Right atrium auricular region (tissue), 2 donors: ENCODE results near the gene STMN1. TPM values are rescaled to one million over a fixed set of nuclear protein-coding genes. Genes with fewer than 3 reads are reported as not detected.

ENCODE experiments used
- DNase-seq: peaks from one replicate; pipeline ENCODE4 v3.0.0-alpha.2; 2019; ENCODE audit warnings: low spot score
- H3K27ac ChIP-seq, 2 donors: fragments of 200-600 bp; sonication (generic); 1 replicate in 1 of 2; 2 replicates in 1 of 2; pipeline ENCODE4 v1.5.1; 2016 to 2019
- H3K27me3 ChIP-seq, 2 donors: fragments of 200-600 bp; sonication (generic); one replicate each; pipeline versions ENCODE4 v1.5.1 to v1.6.0; 2017 to 2019
- H3K36me3 ChIP-seq: fragments of 200-600 bp; sonication (generic); one replicate; pipeline ENCODE4 v1.5.1; 2016
- H3K4me1 ChIP-seq, 2 donors: fragments of 200-600 bp; sonication (generic); one replicate each; pipeline versions ENCODE4 v1.5.1 to v1.6.0; 2017 to 2019
- H3K4me3 ChIP-seq, 2 donors: fragments of 200-600 bp; sonication (generic); 1 replicate in 1 of 2; 2 replicates in 1 of 2; pipeline ENCODE4 v1.5.1; 2017 to 2019; ENCODE audit warnings: mild to moderate bottlenecking in 1 of 2, moderate library complexity in 1 of 2
- H3K9me3 ChIP-seq, 2 donors: fragments of 200-600 bp; sonication (generic); one replicate each; pipeline ENCODE4 v1.5.1; 2019
- total RNA-seq, 2 donors: library from RNA; depleted of rRNA; stranded (reverse); fragments of >200 nt; gene quantifications; one replicate each; pipeline ENCODE4 v1.1.0, GENCODE V29; 2016
- TF ChIP-seq, protein P1 (sequence below), 2 donors: fragments of 200-600 bp; sonication (generic); IDR thresholded peaks; one replicate each; pipeline ENCODE4 v1.5.1; 2019; ENCODE audit warnings: antibody characterized with exemption in 2 of 2

The STMN1 gene
- total RNA-seq, 2 donors from 2014 or later: 13.4 to 21.0 TPM

DNA sequence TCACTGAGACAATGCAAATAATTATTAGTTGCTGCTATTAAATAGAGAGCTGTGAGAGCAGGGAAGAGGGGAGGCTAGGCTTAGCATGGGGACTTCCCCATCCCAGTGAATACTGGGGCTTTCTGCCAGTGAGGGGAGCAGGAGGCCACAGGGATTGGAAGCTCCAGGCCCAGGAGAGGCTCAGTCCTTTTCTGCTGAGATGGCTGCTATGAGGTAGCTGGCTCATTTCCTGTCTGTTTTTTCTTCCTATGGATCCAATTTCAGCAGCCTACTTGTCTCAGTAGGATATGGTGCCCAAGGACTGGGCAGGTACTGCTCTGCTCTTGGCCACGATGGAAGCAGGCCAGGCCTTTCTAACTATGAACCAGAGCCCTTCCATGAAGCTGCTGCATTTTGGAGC lies 10.0 kb downstream of the STMN1 start:
- no peak overlapping the region for H3K4me3 ChIP-seq
- no peak for DNase-seq
- H3K36me3 ChIP-seq: no peaks in the 10 kb centered on the region
- no peaks in the 10 kb centered on the region for H3K27me3 ChIP-seq
- no peak overlapping the region for H3K27ac ChIP-seq
- H3K9me3 ChIP-seq: no peaks in the 10 kb centered on the region
- TF ChIP-seq, protein P1, sequence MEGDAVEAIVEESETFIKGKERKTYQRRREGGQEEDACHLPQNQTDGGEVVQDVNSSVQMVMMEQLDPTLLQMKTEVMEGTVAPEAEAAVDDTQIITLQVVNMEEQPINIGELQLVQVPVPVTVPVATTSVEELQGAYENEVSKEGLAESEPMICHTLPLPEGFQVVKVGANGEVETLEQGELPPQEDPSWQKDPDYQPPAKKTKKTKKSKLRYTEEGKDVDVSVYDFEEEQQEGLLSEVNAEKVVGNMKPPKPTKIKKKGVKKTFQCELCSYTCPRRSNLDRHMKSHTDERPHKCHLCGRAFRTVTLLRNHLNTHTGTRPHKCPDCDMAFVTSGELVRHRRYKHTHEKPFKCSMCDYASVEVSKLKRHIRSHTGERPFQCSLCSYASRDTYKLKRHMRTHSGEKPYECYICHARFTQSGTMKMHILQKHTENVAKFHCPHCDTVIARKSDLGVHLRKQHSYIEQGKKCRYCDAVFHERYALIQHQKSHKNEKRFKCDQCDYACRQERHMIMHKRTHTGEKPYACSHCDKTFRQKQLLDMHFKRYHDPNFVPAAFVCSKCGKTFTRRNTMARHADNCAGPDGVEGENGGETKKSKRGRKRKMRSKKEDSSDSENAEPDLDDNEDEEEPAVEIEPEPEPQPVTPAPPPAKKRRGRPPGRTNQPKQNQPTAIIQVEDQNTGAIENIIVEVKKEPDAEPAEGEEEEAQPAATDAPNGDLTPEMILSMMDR (IDR thresholded peaks at IDR 0.05): no peak
- peaks cover 0 to 13% of the 10 kb centered on the region in 2 donors for H3K4me1 ChIP-seq

DNA sequence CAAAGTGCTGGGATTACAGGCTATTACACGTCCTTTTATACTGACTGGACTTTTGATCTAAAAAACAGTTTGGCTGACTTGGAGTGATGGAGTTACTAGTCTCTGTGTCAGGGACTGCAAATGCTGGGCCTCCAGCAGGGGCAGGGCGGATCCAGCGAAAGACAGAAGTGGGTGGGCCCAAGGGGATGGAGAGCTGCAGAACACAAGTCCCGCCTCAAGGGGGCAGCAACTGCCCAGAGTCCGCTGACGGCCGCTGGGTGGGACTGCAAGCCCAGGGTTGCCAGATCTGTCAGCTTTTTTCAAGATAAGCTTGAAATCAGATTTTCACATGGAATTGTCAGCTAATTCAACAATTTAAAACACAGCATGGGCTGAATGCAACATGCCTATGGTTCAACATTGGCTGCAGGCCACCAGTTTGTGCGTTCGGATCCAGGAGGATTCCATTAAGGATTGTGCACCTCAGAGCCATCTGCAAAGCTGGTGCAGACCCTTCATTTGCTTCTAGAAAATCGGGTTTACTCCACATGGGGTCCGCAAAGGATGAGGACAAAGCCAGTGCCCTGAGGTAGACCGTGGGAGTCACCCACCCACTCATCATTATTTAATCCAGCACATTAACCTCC lies 10.7 kb downstream of the STMN1 start:
- TF ChIP-seq, protein P1 (IDR thresholded peaks at IDR 0.05): peak; percentile 97 to 99
- H3K27me3 ChIP-seq: no peaks in the 10 kb centered on the region
- H3K9me3 ChIP-seq: no peaks in the 10 kb centered on the region
- peak; percentile 92 for DNase-seq
- H3K27ac ChIP-seq: no peak overlapping the region
- H3K36me3 ChIP-seq: no peaks in the 10 kb centered on the region
- no peak overlapping the region for H3K4me3 ChIP-seq
- H3K4me1 ChIP-seq: peaks cover 0 to 13% of the 10 kb centered on the region in 2 donors

DNA sequence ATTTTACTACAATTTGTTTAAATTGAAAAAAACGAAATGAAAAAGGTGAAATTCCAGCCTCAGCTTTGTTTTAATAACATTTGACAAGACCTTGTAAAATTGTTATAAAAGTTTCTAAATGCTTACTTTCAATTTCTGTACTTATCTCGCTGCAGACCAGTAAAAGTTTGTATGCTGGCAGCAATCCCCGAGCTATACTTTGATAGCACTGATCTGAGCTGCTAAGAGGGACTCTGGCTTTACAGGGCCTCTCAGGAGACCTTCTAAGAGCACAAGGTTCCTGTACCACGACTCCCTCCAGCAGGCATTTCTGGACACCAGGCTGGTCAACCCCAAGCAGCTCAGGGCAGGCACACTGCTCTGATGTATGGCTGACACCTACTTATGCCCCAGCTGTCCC lies 13.1 kb downstream of the STMN1 start:
- H3K36me3 ChIP-seq: no peaks in the 10 kb centered on the region
- H3K27me3 ChIP-seq: no peaks in the 10 kb centered on the region
- no peak for DNase-seq
- H3K27ac ChIP-seq: peak overlapping the region in 1 of 2 donors; percentile 81
- H3K4me3 ChIP-seq: no peak overlapping the region
- H3K4me1 ChIP-seq: peaks cover 0 to 13% of the 10 kb centered on the region in 2 donors
- TF ChIP-seq, protein P1 (IDR thresholded peaks at IDR 0.05): no peak
- H3K9me3 ChIP-seq: no peaks in the 10 kb centered on the region

DNA sequence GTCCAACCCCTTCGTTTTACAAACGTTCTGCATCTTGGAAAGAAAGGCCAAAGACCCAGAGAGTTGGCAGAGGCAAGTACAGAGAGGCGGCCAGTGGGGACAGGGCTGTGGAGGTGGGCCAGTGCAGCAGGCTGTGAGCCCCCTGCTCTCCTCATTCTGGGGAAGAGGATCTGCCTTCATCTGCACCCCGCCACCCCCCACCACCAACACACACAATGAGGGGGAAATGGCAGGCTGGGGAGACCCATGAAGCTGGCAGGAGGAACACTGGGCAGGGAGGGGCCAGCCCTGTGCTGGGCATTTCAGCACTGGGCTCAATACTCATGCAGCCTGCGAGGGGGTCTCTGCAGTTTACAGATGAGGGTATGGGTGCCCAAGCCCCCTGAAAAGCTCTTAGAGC lies 14.6 kb downstream of the STMN1 start:
- no peaks in the 10 kb centered on the region for H3K36me3 ChIP-seq
- H3K4me1 ChIP-seq: peaks cover 0 to 13% of the 10 kb centered on the region in 2 donors
- TF ChIP-seq, protein P1 (IDR thresholded peaks at IDR 0.05): no peak
- no peaks in the 10 kb centered on the region for H3K9me3 ChIP-seq
- H3K27me3 ChIP-seq: no peaks in the 10 kb centered on the region
- peak overlapping the region in 1 of 2 donors; percentile 81 for H3K27ac ChIP-seq
- H3K4me3 ChIP-seq: no peak overlapping the region
- no peak for DNase-seq

DNA sequence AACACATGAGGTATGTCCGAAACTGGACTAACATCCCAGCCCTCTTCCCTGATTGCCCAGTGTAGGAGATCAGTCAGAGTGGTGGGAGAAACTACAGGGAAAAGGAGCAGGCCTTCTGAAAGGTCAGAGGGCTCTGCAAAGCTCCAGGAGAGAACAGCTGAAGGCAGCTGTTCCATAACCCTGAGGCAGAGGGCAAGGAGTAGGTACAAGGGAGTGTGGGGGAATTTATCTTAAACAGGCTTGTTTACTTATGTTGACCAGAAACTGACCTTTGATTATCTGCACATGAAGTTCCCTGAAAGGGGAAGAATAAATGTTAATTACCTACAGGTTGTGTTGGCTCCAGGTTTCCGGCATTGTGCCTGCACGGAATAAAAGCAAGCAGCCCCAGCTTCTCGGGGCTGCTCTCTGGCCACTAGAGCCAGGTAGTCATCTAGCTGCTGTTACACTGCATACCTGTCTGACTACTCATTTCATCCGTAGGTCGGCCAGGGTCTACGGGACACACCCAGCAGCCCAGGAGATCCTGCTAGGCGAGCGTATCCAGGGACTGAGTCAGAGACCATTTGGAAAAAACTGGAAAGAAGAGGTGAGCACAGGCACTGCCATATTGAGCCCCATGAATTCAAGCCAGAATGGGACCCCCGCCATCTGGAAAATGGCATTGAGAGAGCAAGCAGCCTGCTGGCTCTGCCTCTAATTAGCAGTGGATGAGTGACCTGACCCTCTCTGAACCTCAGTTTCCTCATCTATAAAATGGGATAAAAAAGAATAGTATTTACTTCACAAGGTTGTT lies 15.8 kb downstream of the STMN1 start:
- DNase-seq: no peak
- Histone ChIP-seq H3K27me3 (no peaks in the 10 kb centered on the region), H3K36me3 (no peaks in the 10 kb centered on the region), H3K4me3 (no peak overlapping the region), H3K4me1 (peaks cover 0 to 9% of the 10 kb centered on the region in 2 donors), H3K9me3 (no peaks in the 10 kb centered on the region), H3K27ac (no peak overlapping the region)
- TF ChIP-seq, protein P1 (IDR thresholded peaks at IDR 0.05): no peak
